HCT116 (cell line): ENCODE results near the gene DAPK2. TPM values are rescaled to one million over a fixed set of nuclear protein-coding genes. Genes with fewer than 3 reads are reported as not detected.

Experiments
- ATAC-seq: fragments of 200-7000 bp; cut with Tn5 transposase; 2 replicates; pipeline ENCODE4 v1.9.1; 2020; ENCODE audit warnings: mild to moderate bottlenecking, moderate library complexity
- BruUV-seq: library from RNA; stranded (reverse); fragments of 400-500 nt; replicated peaks from 2 replicates; lab custom pipeline; 2021; lab: Mats Ljungman, UMichigan
- CTCF ChIA-PET: fragments of 300-600 bp; sonication (Branson Sonifier 250); formaldehyde crosslinking; loops from one replicate; lab custom pipeline; 2021; ENCODE audit warnings: antibody characterized with exemption; lab: Charles Lee
- POLR2A ChIA-PET: fragments of 300-600, 350-600 bp; sonication (Branson Sonifier 250); formaldehyde crosslinking; loops from one replicate; lab custom pipeline; 2021; ENCODE audit warnings: antibody characterized with exemption; lab: Charles Lee
- RAD21 ChIA-PET, 2 experiments: fragments of 300-600 bp; sonication (Branson Sonifier 250); formaldehyde crosslinking; loops; one replicate each; lab custom pipeline; 2023; ENCODE audit warnings: low total read pairs in 2 of 2; ENCODE audit not compliant: uncharacterized antibody in 2 of 2, unreplicated experiment in 2 of 2, low non-redundant PET in 1 of 2; lab: Charles Lee
- DNase-seq: peaks from one replicate; pipeline ENCODE4 v3.0.0-alpha.2; 2010; ENCODE audit warnings: low read depth, low spot score
- H2AFZ ChIP-seq: fragments of 200-600 bp; shearing (Covaris generic), sonication (generic); 2 replicates; pipeline ENCODE4 v1.6.1; 2017; ENCODE audit warnings: low read depth, mixed run types, mixed read lengths, antibody characterized with exemption, low read length; ENCODE audit not compliant: poor library complexity, severe bottlenecking
- H3K27ac ChIP-seq: 2 replicates; pipeline ENCODE4 v1.5.1; 2012; ENCODE audit warnings: low read depth, low read length
- H3K27me3 ChIP-seq: fragments of 200-600 bp; sonication (generic); 2 replicates; pipeline ENCODE4 v1.6.1; 2016; ENCODE audit warnings: mixed run types, low read length, mixed read lengths; ENCODE audit not compliant: insufficient read depth
- H3K36me3 ChIP-seq, 2 experiments: fragments of 200-500 bp in 1 of 2; fragments of 200-600 bp in 1 of 2; sonication (Bioruptor generic) in 1 of 2; sonication (generic) in 1 of 2; 2 replicates each; pipeline versions ENCODE4 v1.5.1 to v1.6.1; 2014 to 2016; ENCODE audit warnings: low read length in 2 of 2, inconsistent platforms in 1 of 2, mixed read lengths in 1 of 2, mixed run types in 1 of 2; ENCODE audit not compliant: insufficient read depth in 2 of 2, control insufficient read depth in 1 of 2
- H3K4me1 ChIP-seq, 2 experiments: fragments of 200-600 bp in 1 of 2; sonication (generic) in 1 of 2; 2 replicates each; pipeline versions ENCODE4 v1.5.1 to v1.6.1; 2012 to 2017; ENCODE audit warnings: low read length in 2 of 2, inconsistent platforms in 1 of 2, mild to moderate bottlenecking in 1 of 2, mixed read lengths in 1 of 2, mixed run types in 1 of 2, moderate library complexity in 1 of 2; ENCODE audit not compliant: insufficient read depth in 2 of 2, control insufficient read depth in 1 of 2
- H3K4me2 ChIP-seq: fragments of 200-600 bp; sonication (generic); 2 replicates; pipeline ENCODE4 v1.6.1; 2017; ENCODE audit warnings: mixed run types, low read length, mixed read lengths
- H3K4me3 ChIP-seq, 2 experiments: fragments of 200-600 bp in 1 of 2; sonication (generic) in 1 of 2; replicated peaks in 1 of 2; 2 replicates each; pipeline ENCODE4 v1.5.1; 2011 to 2016; ENCODE audit warnings: low read length in 2 of 2, control low read depth in 1 of 2, low read depth in 1 of 2, mild to moderate bottlenecking in 1 of 2, mixed read lengths in 1 of 2, mixed run types in 1 of 2
- H3K79me2 ChIP-seq: fragments of 200-600 bp; sonication (generic); 2 replicates; pipeline ENCODE4 v1.6.1; 2017; ENCODE audit warnings: mild to moderate bottlenecking, mixed run types, low read length, moderate library complexity, mixed read lengths; ENCODE audit not compliant: insufficient read depth
- H3K9ac ChIP-seq: fragments of 200-600 bp; sonication (generic); 2 replicates; pipeline ENCODE4 v1.6.1; 2016; ENCODE audit warnings: low read length, mixed read lengths
- H3K9me2 ChIP-seq: fragments of 200-600 bp; sonication (generic), shearing (Covaris generic); 2 replicates; pipeline ENCODE4 v1.6.1; 2017; ENCODE audit warnings: mixed run types, mild to moderate bottlenecking, moderate library complexity; ENCODE audit not compliant: insufficient read depth
- H3K9me3 ChIP-seq, 2 experiments: fragments of 200-500 bp in 1 of 2; fragments of 200-600 bp in 1 of 2; sonication (Bioruptor generic) in 1 of 2; sonication (generic) in 1 of 2; 2 replicates each; pipeline ENCODE4 v1.6.1; 2014 to 2017; ENCODE audit warnings: low read length in 2 of 2, mixed read lengths in 2 of 2, inconsistent platforms in 1 of 2, low read depth in 1 of 2, mild to moderate bottlenecking in 1 of 2, mixed run types in 1 of 2, moderate library complexity in 1 of 2; ENCODE audit not compliant: control insufficient read depth in 1 of 2, insufficient read depth in 1 of 2
- H4K20me1 ChIP-seq: fragments of 200-600 bp; sonication (generic), shearing (Covaris generic); 2 replicates; pipeline ENCODE4 v1.6.1; 2017; ENCODE audit warnings: mixed run types, mild to moderate bottlenecking, moderate library complexity; ENCODE audit not compliant: insufficient read depth
- CBX3 ChIP-seq: IDR thresholded peaks from 2 replicates; pipeline ENCODE4 v1.6.1; 2012; ENCODE audit warnings: low read depth
- CEBPB ChIP-seq: IDR thresholded peaks from 2 replicates; pipeline ENCODE4 v1.6.1; 2012; ENCODE audit warnings: low read depth
- EGR1 ChIP-seq: IDR thresholded peaks from 2 replicates; pipeline ENCODE4 v1.6.1; 2012; ENCODE audit warnings: low read depth
- EZH2 ChIP-seq: fragments of 200-600 bp; sonication (generic); IDR thresholded peaks from 2 replicates; pipeline ENCODE4 v1.6.1; 2017; ENCODE audit warnings: antibody characterized with exemption, mixed run types
- JUND ChIP-seq: IDR thresholded peaks from 2 replicates; pipeline ENCODE4 v1.6.1; 2012
- POLR2A ChIP-seq: IDR thresholded peaks from 2 replicates; pipeline ENCODE4 v1.7.0; 2011; ENCODE audit warnings: borderline replicate concordance; ENCODE audit not compliant: insufficient read depth, insufficient read length; ENCODE audit errors: extremely low read depth
- POLR2AphosphoS5 ChIP-seq: IDR thresholded peaks from 2 replicates; pipeline ENCODE4 v1.6.1; 2011; ENCODE audit warnings: mild to moderate bottlenecking, low read depth, low read length, moderate library complexity
- RAD21 ChIP-seq: IDR thresholded peaks from 2 replicates; pipeline ENCODE4 v1.6.1; 2012; ENCODE audit warnings: low read depth, mild to moderate bottlenecking
- SRF ChIP-seq: IDR thresholded peaks from 2 replicates; pipeline ENCODE4 v1.6.1; 2012; ENCODE audit warnings: low read depth
- YY1 ChIP-seq: IDR thresholded peaks from 2 replicates; pipeline ENCODE4 v1.6.1; 2011; ENCODE audit warnings: low read length, low read depth, moderate library complexity, mild to moderate bottlenecking; ENCODE audit not compliant: insufficient replicate concordance; ENCODE audit errors: extremely low read depth
- ZFX ChIP-seq: fragments of 450-650 bp; IDR thresholded peaks from 2 replicates; pipeline ENCODE4 v1.6.1; 2017
- intact Hi-C: fragments of 100-400 bp; cut with micrococcal nuclease; formaldehyde crosslinking; loops from 2 replicates; pipeline ENCODE4 v1.10.0; 2022
- total RNA-seq: library from RNA; stranded (reverse); gene quantifications from one replicate; pipeline ENCODE4 v1.2.1, GENCODE V29; 2021; ENCODE audit not compliant: unreplicated experiment
- TF ChIP-seq, protein P1 (sequence below), 3 experiments: fragments of 200-600 bp in 1 of 3; sonication (generic) in 1 of 3; IDR thresholded peaks in 2 of 3; conservative IDR thresholded peaks in 1 of 3; 2 replicates each; pipeline ENCODE4 v1.5.1; 2012 to 2017; ENCODE audit warnings: low read depth in 2 of 3, low read length in 2 of 3, antibody characterized with exemption in 1 of 3, borderline replicate concordance in 1 of 3, control low read depth in 1 of 3, mild to moderate bottlenecking in 1 of 3, mixed read lengths in 1 of 3, mixed run types in 1 of 3, moderate library complexity in 1 of 3; ENCODE audit not compliant: insufficient read depth in 1 of 3
- TF ChIP-seq, protein P2 (sequence below): IDR thresholded peaks from 2 replicates; pipeline ENCODE4 v1.6.1; 2012; ENCODE audit warnings: low read depth

DAPK2 gene
- total RNA-seq, 1 experiment from 2014 or later: 4.8 TPM

DNA sequence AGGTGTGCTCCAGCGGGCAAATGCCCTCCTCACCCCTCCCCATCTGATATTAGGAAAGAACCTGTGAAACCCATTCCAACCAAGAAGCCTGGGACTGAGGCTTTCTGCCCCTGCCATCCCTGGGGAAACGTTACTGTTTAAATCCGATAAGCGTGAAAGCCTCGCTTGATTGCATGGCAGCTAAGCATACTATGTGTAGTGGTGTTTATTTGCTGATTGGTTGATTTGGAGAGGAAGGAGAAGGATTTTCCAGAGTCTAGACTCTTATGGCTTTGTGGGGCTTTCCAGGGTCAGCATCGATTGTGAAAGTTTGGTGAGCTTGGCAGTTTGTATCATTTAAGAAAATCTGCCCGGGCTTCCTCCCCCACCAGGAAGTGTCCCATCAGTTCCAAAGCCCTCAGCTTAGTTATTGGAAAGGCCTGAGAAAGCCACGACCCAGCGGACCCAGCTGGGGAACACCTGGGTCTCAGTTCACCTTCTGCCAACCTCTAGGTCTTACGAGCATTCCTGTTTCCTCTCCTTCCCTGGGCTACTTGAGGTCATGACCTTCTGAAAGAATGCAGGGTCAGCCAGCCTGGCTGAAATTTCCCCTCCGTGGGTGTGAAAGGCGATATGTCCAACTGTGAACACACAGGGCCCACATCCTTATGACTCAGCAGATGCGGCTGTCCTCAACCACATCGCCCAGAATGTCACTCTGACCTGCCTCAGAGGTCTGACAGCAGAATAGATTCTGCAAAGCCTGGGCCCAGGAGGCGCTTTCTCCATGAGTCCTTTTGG lies 149.8 kb downstream of the DAPK2 start:
- no peaks in the 10 kb centered on the region for H3K79me2 ChIP-seq
- RAD21 ChIA-PET: no interaction called here
- H2AFZ ChIP-seq: peak overlapping the region; percentile 8
- peaks cover 13 to 26% of the 10 kb centered on the region in 2 experiments; a peak in 3 of 4 replicates for H3K4me1 ChIP-seq
- H4K20me1 ChIP-seq: no peaks in the 10 kb centered on the region
- peak overlapping the region in 1 of 2 experiments; percentile 9; a peak in 1 of 4 replicates for H3K4me3 ChIP-seq
- no TSS peak for BruUV-seq
- CTCF ChIA-PET: no interaction called here
- POLR2A ChIA-PET: no interaction called here
- no peaks in the 10 kb centered on the region for H3K27me3 ChIP-seq
- no peak for DNase-seq
- intact Hi-C loops: no loop called here
- no peak overlapping the region for H3K27ac ChIP-seq
- peak overlapping the region; percentile 21; the same call in 1 of the 2 replicates for H3K9ac ChIP-seq
- TF ChIP-seq YY1: no peak
- peak; percentile 30; the same call in 1 of the 2 replicates for TF ChIP-seq EGR1
- no peak for TF ChIP-seq SRF
- no peak for TF ChIP-seq CEBPB
- no peaks in the 10 kb centered on the region for H3K9me2 ChIP-seq
- H3K9me3 ChIP-seq: no peaks in the 10 kb centered on the region
- H3K36me3 ChIP-seq: no peaks in the 10 kb centered on the region
- peak; percentile 82 for ATAC-seq
- H3K4me2 ChIP-seq: peak overlapping the region; percentile 71

DNA sequence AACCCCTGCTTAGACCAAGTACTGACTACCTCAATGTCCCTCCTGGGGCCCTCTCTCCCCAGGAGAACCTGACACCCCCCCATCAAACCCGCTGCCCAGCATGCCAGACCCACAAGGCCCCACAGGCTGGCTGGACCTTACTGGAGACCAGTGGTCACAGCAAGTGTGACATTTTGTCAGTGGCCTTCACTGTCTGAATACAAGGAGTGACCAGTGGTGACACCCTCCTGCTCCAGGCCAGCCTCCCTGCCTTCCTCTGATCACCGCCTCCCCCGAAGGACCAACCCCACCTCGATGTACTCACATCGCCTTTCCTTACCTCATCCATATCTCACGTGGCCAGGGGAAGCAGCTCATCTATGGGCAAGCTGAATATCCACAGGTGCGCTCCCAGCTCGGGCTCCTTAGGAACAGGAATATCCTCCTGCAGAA lies 150.5 kb downstream of the DAPK2 start:
- no peak for TF ChIP-seq YY1
- TF ChIP-seq CBX3: no peak
- no peak for TF ChIP-seq RAD21
- TF ChIP-seq, protein P1, sequence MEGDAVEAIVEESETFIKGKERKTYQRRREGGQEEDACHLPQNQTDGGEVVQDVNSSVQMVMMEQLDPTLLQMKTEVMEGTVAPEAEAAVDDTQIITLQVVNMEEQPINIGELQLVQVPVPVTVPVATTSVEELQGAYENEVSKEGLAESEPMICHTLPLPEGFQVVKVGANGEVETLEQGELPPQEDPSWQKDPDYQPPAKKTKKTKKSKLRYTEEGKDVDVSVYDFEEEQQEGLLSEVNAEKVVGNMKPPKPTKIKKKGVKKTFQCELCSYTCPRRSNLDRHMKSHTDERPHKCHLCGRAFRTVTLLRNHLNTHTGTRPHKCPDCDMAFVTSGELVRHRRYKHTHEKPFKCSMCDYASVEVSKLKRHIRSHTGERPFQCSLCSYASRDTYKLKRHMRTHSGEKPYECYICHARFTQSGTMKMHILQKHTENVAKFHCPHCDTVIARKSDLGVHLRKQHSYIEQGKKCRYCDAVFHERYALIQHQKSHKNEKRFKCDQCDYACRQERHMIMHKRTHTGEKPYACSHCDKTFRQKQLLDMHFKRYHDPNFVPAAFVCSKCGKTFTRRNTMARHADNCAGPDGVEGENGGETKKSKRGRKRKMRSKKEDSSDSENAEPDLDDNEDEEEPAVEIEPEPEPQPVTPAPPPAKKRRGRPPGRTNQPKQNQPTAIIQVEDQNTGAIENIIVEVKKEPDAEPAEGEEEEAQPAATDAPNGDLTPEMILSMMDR (IDR thresholded peaks at IDR 0.05 in 2 of 3, conservative IDR thresholded peaks at IDR 0.05 in 1 of 3; ENCODE audit: borderline replicate concordance in 1 of 3, insufficient read depth in 1 of 3, low read depth in 2 of 3, low read length in 2 of 3): no peak
- TF ChIP-seq EZH2: no peak
- TF ChIP-seq, protein P2, sequence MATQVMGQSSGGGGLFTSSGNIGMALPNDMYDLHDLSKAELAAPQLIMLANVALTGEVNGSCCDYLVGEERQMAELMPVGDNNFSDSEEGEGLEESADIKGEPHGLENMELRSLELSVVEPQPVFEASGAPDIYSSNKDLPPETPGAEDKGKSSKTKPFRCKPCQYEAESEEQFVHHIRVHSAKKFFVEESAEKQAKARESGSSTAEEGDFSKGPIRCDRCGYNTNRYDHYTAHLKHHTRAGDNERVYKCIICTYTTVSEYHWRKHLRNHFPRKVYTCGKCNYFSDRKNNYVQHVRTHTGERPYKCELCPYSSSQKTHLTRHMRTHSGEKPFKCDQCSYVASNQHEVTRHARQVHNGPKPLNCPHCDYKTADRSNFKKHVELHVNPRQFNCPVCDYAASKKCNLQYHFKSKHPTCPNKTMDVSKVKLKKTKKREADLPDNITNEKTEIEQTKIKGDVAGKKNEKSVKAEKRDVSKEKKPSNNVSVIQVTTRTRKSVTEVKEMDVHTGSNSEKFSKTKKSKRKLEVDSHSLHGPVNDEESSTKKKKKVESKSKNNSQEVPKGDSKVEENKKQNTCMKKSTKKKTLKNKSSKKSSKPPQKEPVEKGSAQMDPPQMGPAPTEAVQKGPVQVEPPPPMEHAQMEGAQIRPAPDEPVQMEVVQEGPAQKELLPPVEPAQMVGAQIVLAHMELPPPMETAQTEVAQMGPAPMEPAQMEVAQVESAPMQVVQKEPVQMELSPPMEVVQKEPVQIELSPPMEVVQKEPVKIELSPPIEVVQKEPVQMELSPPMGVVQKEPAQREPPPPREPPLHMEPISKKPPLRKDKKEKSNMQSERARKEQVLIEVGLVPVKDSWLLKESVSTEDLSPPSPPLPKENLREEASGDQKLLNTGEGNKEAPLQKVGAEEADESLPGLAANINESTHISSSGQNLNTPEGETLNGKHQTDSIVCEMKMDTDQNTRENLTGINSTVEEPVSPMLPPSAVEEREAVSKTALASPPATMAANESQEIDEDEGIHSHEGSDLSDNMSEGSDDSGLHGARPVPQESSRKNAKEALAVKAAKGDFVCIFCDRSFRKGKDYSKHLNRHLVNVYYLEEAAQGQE: no peak
- no peak for TF ChIP-seq POLR2AphosphoS5
- TF ChIP-seq JUND: no peak
- TF ChIP-seq POLR2A: no peak
- no peak for TF ChIP-seq ZFX
- TF ChIP-seq, all 23 proteins: peak for 0
- Histone ChIP-seq H3K4me2 (no peak overlapping the region), H3K36me3 (no peaks in the 10 kb centered on the region), H3K4me3 (no peak overlapping the region), H3K4me1 (peaks cover 13 to 32% of the 10 kb centered on the region in 2 experiments; a peak in 3 of 4 replicates), H3K9me3 (no peaks in the 10 kb centered on the region), H3K9me2 (no peaks in the 10 kb centered on the region), H3K27me3 (no peaks in the 10 kb centered on the region), H3K27ac (no peak overlapping the region), H3K9ac (no peak overlapping the region), H2AFZ (no peak overlapping the region), H4K20me1 (no peaks in the 10 kb centered on the region), H3K79me2 (no peaks in the 10 kb centered on the region)
- BruUV-seq: no TSS peak
- POLR2A ChIA-PET: no interaction called here
- DNase-seq: no peak
- intact Hi-C loops: no loop called here
- RAD21 ChIA-PET: no interaction called here
- ATAC-seq: no peak
- CTCF ChIA-PET: no interaction called here
